K562 (cell line): Measurements from ENCODE around the gene NPVF. TPM values are rescaled to one million over a fixed set of nuclear protein-coding genes. Genes with fewer than 3 reads are reported as not detected.

ENCODE experiments used
- KLF16 ChIP-seq: IDR thresholded peaks from 2 replicates; pipeline ENCODE4 v1.6.1; 2016; ENCODE audit warnings: antibody characterized with exemption
- MTF1 ChIP-seq: fragments of 250-450 bp; sonication (Bioruptor Pico); IDR thresholded peaks from 2 replicates; pipeline ENCODE4 v1.9.0; 2021; ENCODE audit warnings: moderate library complexity, mild to moderate bottlenecking, inconsistent platforms, borderline replicate concordance
- RHOXF2B ChIP-seq: fragments of 250-450 bp; sonication (Bioruptor Pico); conservative IDR thresholded peaks from 2 replicates; pipeline ENCODE4 v1.5.1; 2021
- polyA plus RNA-seq, 8 experiments: library from polyadenylated mRNA; depleted of rRNA in 4 of 8; stranded (reverse) in 5 of 8; unstranded in 3 of 8; fragments of >200 nt; fragmentation: Nextera tagmentation in 2 of 8; fragmentation: Illumina TruSeq in 1 of 8; extraction: Ambion mirVana in 2 of 8; extraction: Trizol in 1 of 8; gene quantifications; 2 replicates each; pipeline versions ENCODE4 v1.2.1 to v1.2.3, GENCODE V29; 2011 to 2014; ENCODE audit warnings: inconsistent platforms in 1 of 8, missing spikeins in 1 of 8
- small RNA-seq: library from RNA; depleted of rRNA; stranded (forward); fragments of <200 nt; gene quantifications from one replicate; pipeline ENCODE3, GENCODE V24; 2014
- total RNA-seq, 7 experiments: library from RNA; depleted of rRNA in 6 of 7; stranded (reverse); fragments of >200 nt in 6 of 7; fragmentation: Illumina TruSeq in 2 of 7; extraction: Trizol in 2 of 7; gene quantifications; 2 replicates each; pipeline versions ENCODE4 v1.2.1 to v1.2.3, GENCODE V29; 2011 to 2021; ENCODE audit warnings: low replicate concordance in 1 of 7

NPVF gene
- total and polyA plus RNA-seq, 9 of the 15 experiments (the other 6 are each of a cell fraction or from before 2014, with no cell fraction given): not detected

DNA sequence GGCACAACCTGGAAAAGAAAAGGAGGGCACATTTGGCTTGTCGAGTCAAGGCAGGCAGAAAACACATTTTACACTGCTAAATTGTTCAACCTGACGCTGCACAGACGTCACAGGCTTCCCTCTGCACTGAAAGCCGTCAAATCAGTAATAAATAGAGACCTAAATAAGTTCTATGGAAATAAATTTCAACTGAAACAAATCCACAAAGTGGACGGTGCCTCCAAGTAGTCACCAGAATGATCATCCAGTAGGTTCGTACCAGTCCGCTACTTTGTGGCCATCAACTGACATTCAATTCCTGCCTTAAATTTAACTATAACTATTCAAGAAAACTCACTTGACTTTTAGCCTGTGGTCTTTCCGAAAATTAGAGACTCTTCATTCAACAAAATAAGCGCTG is 49.0 kb downstream of the NPVF start (continued):
- TF ChIP-seq KLF16 (no peak), MTF1 (no peak), RHOXF2B (no peak)

Small RNAs within 50 kb of the gene (small RNA-seq; reads per million reads assigned to genes)
- not detected for gene RF00012

Other genes starting within 250 kb of the NPVF start
- 16.3 and 22.1 TPM in 2 replicates for gene OSBPL3, start 248.3 kb downstream of the NPVF start, total RNA-seq (2014; rRNA removed)
- 33.4 and 39.0 TPM in 2 replicates for gene OSBPL3, start 248.3 kb downstream of the NPVF start, total RNA-seq (2014; rRNA removed; fragmentation: Illumina TruSeq; extraction: Trizol)
- 25.4 and 26.5 TPM in 2 replicates for gene OSBPL3, start 248.3 kb downstream of the NPVF start, total RNA-seq (2015; rRNA removed; fragmentation: Illumina TruSeq; extraction: Trizol)
- 35.0 and 37.2 TPM in 2 replicates for gene OSBPL3, start 248.3 kb downstream of the NPVF start, total RNA-seq (2021)
- 23.8 and 34.0 TPM in 2 replicates for gene OSBPL3, start 248.3 kb downstream of the NPVF start, polyA plus RNA-seq (2011; rRNA removed)
- 24.9 and 29.9 TPM in 2 replicates for gene OSBPL3, start 248.3 kb downstream of the NPVF start, polyA plus RNA-seq (2014; fragmentation: Illumina TruSeq; extraction: Trizol)
- gene OSBPL3, start 248.3 kb downstream of the NPVF start, polyA plus RNA-seq (2014; fragmentation: Nextera tagmentation; extraction: Ambion mirVana): 1 to 10 TPM; 4.8 to 6.8 TPM
- 20.3 and 21.2 TPM in 2 replicates for gene OSBPL3, start 248.3 kb downstream of the NPVF start, polyA plus RNA-seq (2014; rRNA removed)
- gene CYCS, start 103.2 kb downstream of the NPVF start, total RNA-seq (2014; rRNA removed): 188 and 206 TPM in 2 replicates
- 702 and 833 TPM in 2 replicates for gene CYCS, start 103.2 kb downstream of the NPVF start, total RNA-seq (2014; rRNA removed; fragmentation: Illumina TruSeq; extraction: Trizol)
- 373 and 408 TPM in 2 replicates for gene CYCS, start 103.2 kb downstream of the NPVF start, total RNA-seq (2015; rRNA removed; fragmentation: Illumina TruSeq; extraction: Trizol)
- gene CYCS, start 103.2 kb downstream of the NPVF start, total RNA-seq (2021): 438 and 485 TPM in 2 replicates
- gene CYCS, start 103.2 kb downstream of the NPVF start, polyA plus RNA-seq (2011; rRNA removed): 229 and 365 TPM in 2 replicates
- gene CYCS, start 103.2 kb downstream of the NPVF start, polyA plus RNA-seq (2014; fragmentation: Illumina TruSeq; extraction: Trizol): 697 and 770 TPM in 2 replicates
- 1,000 to 10,000 TPM in 1 of 2 experiments, 100 to 1,000 TPM in 1; 978 to 1,425 TPM for gene CYCS, start 103.2 kb downstream of the NPVF start, polyA plus RNA-seq (2014; fragmentation: Nextera tagmentation; extraction: Ambion mirVana)
- gene CYCS, start 103.2 kb downstream of the NPVF start, polyA plus RNA-seq (2014; rRNA removed): 352 and 357 TPM in 2 replicates